ENCODE measurements around the gene PACSIN2.

DNA sequence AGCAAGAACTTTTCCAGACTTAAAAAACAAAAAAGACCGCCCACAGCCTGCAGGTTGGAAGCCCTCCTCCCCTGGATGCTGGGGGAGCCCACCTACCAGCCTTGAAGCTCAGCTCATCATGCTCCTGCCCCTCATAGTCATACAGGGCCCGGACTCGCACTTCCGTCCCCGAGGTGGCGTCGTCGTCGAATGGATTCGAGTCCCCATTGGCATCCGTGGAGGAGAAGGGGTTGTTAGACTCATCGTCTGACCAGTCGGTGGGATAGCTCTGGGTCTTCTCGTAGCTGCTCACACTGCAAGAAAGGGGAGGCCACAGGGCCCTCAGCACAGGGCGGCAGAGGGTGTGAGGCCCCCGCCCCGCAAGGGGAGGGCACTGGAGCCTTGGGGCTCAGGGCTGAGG is 138.9 kb downstream of the PACSIN2 start:
- no peak for TF ChIP-seq TARDBP (IDR thresholded peaks at IDR 0.05)
- no peak for TF ChIP-seq BHLHE40 (IDR thresholded peaks at IDR 0.05; ENCODE audit: borderline replicate concordance)
- TF ChIP-seq SP1 (IDR thresholded peaks at IDR 0.05): no peak
- TF ChIP-seq FOXM1 (IDR thresholded peaks at IDR 0.05; ENCODE audit: borderline replicate concordance): no peak
- no peak for TF ChIP-seq ELF4 (IDR thresholded peaks at IDR 0.05)
- TF ChIP-seq FOXK2 (IDR thresholded peaks at IDR 0.05): no peak
- TF ChIP-seq HDGF (IDR thresholded peaks at IDR 0.05; ENCODE audit: borderline replicate concordance): no peak
- no peak for TF ChIP-seq LEF1 (IDR thresholded peaks at IDR 0.05; ENCODE audit: borderline replicate concordance)
- TF ChIP-seq L3MBTL2 (conservative IDR thresholded peaks at IDR 0.05): no peak
- no peak for TF ChIP-seq NFRKB (IDR thresholded peaks at IDR 0.05)
- no peak for TF ChIP-seq SUZ12 (IDR thresholded peaks at IDR 0.05)
- no peak for TF ChIP-seq ARNT (IDR thresholded peaks at IDR 0.05)

All from HEK293T (cell line).